Ovary (tissue), 9 donors: ENCODE data around the gene TBX1. TPM values are rescaled to one million over a fixed set of nuclear protein-coding genes. Genes with fewer than 3 reads are reported as not detected.

Source experiments
- DNase-seq, 5 donors: peaks; one replicate each; pipeline ENCODE4 v3.0.0-alpha.2; 2019 to 2020
- H3K27ac ChIP-seq, 2 donors: fragments of 200-600 bp; one replicate each; pipeline versions ENCODE4 v1.5.1 to v1.8.0; 2019 to 2022
- H3K27me3 ChIP-seq: fragments of 200-600 bp; one replicate; pipeline ENCODE4 v1.8.0; 2022
- H3K36me3 ChIP-seq: fragments of 200-600 bp; sonication (generic); one replicate; pipeline ENCODE4 v1.5.1; 2019
- H3K4me1 ChIP-seq: one replicate; pipeline ENCODE4 v1.8.1; 2013; ENCODE audit warnings: mild to moderate bottlenecking, moderate library complexity; ENCODE audit not compliant: insufficient read depth
- H3K4me3 ChIP-seq: fragments of 200-600 bp; sonication (generic); one replicate; pipeline ENCODE4 v1.5.1; 2017
- H3K9me3 ChIP-seq, 2 donors: fragments of 200-600 bp in 1 of 2; sonication (generic) in 1 of 2; one replicate each; pipeline versions ENCODE4 v1.5.1 to v1.8.1; 2013 to 2019; ENCODE audit warnings: mild to moderate bottlenecking in 1 of 2, moderate library complexity in 1 of 2
- EP300 ChIP-seq: sonication (generic); formaldehyde crosslinking; IDR thresholded peaks from one replicate; pipeline ENCODE4 v1.6.1; 2017; ENCODE audit warnings: antibody characterized with exemption
- POLR2A ChIP-seq: fragments of 450-650 bp; IDR thresholded peaks from one replicate; pipeline ENCODE4 v1.6.1; 2017; ENCODE audit warnings: antibody characterized with exemption, mild to moderate bottlenecking, moderate library complexity
- WGBS, 3 donors: extraction: QIAGEN DNeasy Blood & Tissue Kit in 1 of 3; methylation state at CpG; one replicate each; pipeline versions ENCODE4 v1.1.5 to v1.1.7; 2013 to 2017; 5-methylcytosine and 5-hydroxymethylcytosine counted together
- intact Hi-C, 4 donors: fragments of 100-400 bp; cut with DNase I; formaldehyde crosslinking; loops; one replicate each; pipeline versions ENCODE4 v1.11.0 to v1.15.1; 2022 to 2023
- polyA plus RNA-seq, 2 donors: library from polyadenylated mRNA; stranded (reverse); fragments of 200-250 nt in 1 of 2; fragments of 350-450 nt in 1 of 2; fragmentation: Illumina TruSeq in 1 of 2; extraction: RNeasy Lipid Tissue Mini Kit (QIAGEN cat#74804) in 1 of 2; gene quantifications; one replicate each; pipeline ENCODE4 v1.2.3, GENCODE V29; 2013 to 2014
- total RNA-seq, 7 donors: library from RNA; depleted of rRNA in 2 of 7; stranded (reverse); fragments of >200 nt in 2 of 7; fragmentation: NEBNext Ultra II Directional in 3 of 7; extraction: Animal tissue kit (Norgen Biotek cat#: 25700) in 3 of 7; gene quantifications; one replicate each; pipeline versions ENCODE4 v1.1.0 to v1.2.4, GENCODE V29; 2016 to 2023
- TF ChIP-seq, protein P1 (sequence below), 3 donors: fragments of 450-650 bp in 2 of 3; fragments of 200-600 bp in 1 of 3; IDR thresholded peaks; one replicate each; pipeline versions ENCODE4 v1.5.1 to v1.8.0; 2016 to 2022; ENCODE audit warnings: antibody characterized with exemption in 3 of 3, mild to moderate bottlenecking in 1 of 3
- donor health status: DM: no; HTN: no; CAD: no; lungs with moderate emphysema.
- donor health status: DM: no; HTN: no; CAD: no.
- donor health status: Bipolar disorder and iron deficiency.
- donor health status: DM: yes; HTN: yes; CAD: no.
- donor health status: DM: no; HTN: no; CAD: no.
- donor health status: DM: yes; HTN: yes; CAD: no.

Gene TBX1
- total and polyA plus RNA-seq, 9 donors = 1.2 to 23.8 (median 2.9) TPM; not detected in 1

DNA sequence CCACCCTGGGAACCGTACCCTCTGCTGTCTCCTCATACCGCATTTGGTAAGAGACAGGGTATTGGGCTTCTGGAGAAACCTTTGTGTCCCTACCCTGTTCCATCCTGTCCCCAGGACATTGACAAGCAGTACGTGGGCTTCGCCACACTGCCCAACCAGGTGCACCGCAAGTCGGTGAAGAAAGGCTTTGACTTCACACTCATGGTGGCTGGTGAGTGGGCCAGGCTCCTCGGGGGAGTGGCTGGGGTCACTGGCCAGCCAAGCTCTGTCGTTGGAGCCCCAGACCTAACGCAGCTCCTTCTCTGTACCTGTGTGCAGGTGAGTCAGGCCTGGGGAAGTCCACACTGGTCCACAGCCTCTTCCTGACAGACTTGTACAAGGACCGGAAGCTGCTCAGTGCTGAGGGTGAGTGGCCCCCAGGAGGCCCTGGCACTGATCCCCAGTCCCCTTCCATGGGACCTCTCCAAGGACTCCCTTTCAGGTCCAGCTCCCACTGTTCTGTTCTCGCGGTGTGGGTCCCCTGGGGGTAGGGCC, 41.0 kb upstream of the TBX1 start:
- TF ChIP-seq POLR2A = no peak
- TF ChIP-seq, protein P1, sequence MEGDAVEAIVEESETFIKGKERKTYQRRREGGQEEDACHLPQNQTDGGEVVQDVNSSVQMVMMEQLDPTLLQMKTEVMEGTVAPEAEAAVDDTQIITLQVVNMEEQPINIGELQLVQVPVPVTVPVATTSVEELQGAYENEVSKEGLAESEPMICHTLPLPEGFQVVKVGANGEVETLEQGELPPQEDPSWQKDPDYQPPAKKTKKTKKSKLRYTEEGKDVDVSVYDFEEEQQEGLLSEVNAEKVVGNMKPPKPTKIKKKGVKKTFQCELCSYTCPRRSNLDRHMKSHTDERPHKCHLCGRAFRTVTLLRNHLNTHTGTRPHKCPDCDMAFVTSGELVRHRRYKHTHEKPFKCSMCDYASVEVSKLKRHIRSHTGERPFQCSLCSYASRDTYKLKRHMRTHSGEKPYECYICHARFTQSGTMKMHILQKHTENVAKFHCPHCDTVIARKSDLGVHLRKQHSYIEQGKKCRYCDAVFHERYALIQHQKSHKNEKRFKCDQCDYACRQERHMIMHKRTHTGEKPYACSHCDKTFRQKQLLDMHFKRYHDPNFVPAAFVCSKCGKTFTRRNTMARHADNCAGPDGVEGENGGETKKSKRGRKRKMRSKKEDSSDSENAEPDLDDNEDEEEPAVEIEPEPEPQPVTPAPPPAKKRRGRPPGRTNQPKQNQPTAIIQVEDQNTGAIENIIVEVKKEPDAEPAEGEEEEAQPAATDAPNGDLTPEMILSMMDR (IDR thresholded peaks at IDR 0.05) = no peak
- no peak for TF ChIP-seq EP300
- Histone ChIP-seq H3K4me3 (peak overlapping the region; percentile 57), H3K36me3 (no peaks in the 10 kb centered on the region), H3K27me3 (no peaks in the 10 kb centered on the region), H3K9me3 (no peaks in the 10 kb centered on the region), H3K4me1 (peaks cover 13% of the 10 kb centered on the region), H3K27ac (no peak overlapping the region)
- 82 to 89% (median 85%) methylated on average over 12 of the region's 12 CpGs for WGBS, 3 donors
- DNase-seq = peak in 1 of 5 donors; percentile 41
- intact Hi-C loops = no loop called here

GRCh38 chr22:19720150-19720827, 40.3 kb upstream of the TBX1 start:
- Histone ChIP-seq H3K9me3 (no peaks in the 10 kb centered on the region), H3K4me1 (peaks cover 9% of the 10 kb centered on the region), H3K4me3 (no peak overlapping the region), H3K27ac (no peak overlapping the region), H3K36me3 (no peaks in the 10 kb centered on the region), H3K27me3 (no peaks in the 10 kb centered on the region)
- 92 to 95% (median 93%) methylated on average over 25 to 26 of the region's 26 CpGs for WGBS, 3 donors
- no peak for DNase-seq
- intact Hi-C loops = no loop called here
- TF ChIP-seq, protein P1 (IDR thresholded peaks at IDR 0.05) = no peak
- no peak for TF ChIP-seq EP300
- no peak for TF ChIP-seq POLR2A

- DNase-seq = peak in 1 of 5 donors; percentile 29
- TF ChIP-seq EP300 (no peak), POLR2A (no peak)
- TF ChIP-seq, protein P1 (IDR thresholded peaks at IDR 0.05) = no peak
- Histone ChIP-seq H3K4me3 (no peak overlapping the region), H3K9me3 (no peaks in the 10 kb centered on the region), H3K27ac (no peak overlapping the region), H3K36me3 (no peaks in the 10 kb centered on the region), H3K27me3 (no peaks in the 10 kb centered on the region), H3K4me1 (peaks cover 9% of the 10 kb centered on the region)
- WGBS, 3 donors = 85 to 100% (median 86%) methylated on average over 2 of the region's 2 CpGs
- intact Hi-C loops = no loop called here
These were observed 39.6 kb upstream of the TBX1 start for GRCh38 chr22:19720999-19721329.

DNA sequence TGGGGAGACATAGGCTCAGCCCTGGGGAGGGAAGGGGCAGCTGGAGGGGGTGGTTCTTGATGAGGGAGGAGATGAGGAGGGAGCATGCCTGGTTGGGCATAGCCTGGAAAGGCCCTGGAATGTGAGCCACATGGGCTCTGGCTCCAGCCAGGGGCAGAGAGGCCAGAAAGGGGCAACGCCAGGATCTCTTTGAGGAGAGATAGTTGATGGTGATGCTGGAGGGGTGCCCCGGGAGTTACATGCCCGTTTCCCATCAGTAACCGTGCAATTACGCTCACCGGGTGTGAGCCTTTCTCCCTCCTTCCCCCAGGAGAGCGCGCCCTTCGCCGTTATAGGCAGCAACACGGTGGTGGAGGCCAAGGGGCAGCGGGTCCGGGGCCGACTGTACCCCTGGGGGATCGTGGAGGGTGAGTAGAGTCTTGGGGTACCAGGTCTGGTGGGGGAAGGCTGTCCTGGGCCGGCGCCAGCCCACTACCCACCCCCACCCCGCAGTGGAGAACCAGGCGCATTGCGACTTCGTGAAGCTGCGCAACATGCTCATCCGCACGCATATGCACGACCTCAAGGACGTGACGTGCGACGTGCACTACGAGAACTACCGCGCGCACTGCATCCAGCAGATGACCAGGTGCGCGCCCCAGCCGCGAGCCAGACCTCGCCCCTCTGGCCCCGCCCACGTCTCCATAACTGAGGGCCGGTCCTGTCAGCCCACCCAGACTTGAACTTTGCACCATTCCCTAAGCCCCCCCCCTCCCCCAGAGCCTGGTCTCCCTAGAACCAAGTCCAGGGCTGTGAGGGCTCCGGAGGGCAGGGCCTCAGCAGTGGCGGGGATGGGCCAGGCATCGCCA, 39.0 kb upstream of the TBX1 start:
- H3K27me3 ChIP-seq = no peaks in the 10 kb centered on the region
- WGBS, 3 donors = 89 to 91% (median 91%) methylated on average over 41 to 44 of the region's 44 CpGs
- no peaks in the 10 kb centered on the region for H3K36me3 ChIP-seq
- intact Hi-C loops = no loop called here
- no peak overlapping the region for H3K27ac ChIP-seq
- no peaks in the 10 kb centered on the region for H3K9me3 ChIP-seq
- peak in 1 of 5 donors; percentile 43 for DNase-seq
- peaks cover 9% of the 10 kb centered on the region for H3K4me1 ChIP-seq
- H3K4me3 ChIP-seq = no peak overlapping the region
- TF ChIP-seq POLR2A (no peak), EP300 (no peak)
- TF ChIP-seq, protein P1 (IDR thresholded peaks at IDR 0.05) = no peak
